Mucosa of stomach (tissue), 1 donor: Measurements from ENCODE around the gene IQSEC2.

Experiments
- H3K27me3 ChIP-seq: one replicate; pipeline ENCODE4 v1.7.0; 2013; ENCODE audit warnings: mild to moderate bottlenecking, low read length; ENCODE audit not compliant: control insufficient read depth, insufficient read depth
- H3K36me3 ChIP-seq: one replicate; pipeline ENCODE4 v1.7.0; 2013; ENCODE audit warnings: low read length; ENCODE audit not compliant: control insufficient read depth, insufficient read depth
- H3K4me1 ChIP-seq: one replicate; pipeline ENCODE4 v1.7.0; 2013; ENCODE audit warnings: mild to moderate bottlenecking, low read length; ENCODE audit not compliant: control insufficient read depth, insufficient read depth
- H3K4me3 ChIP-seq: one replicate; pipeline ENCODE4 v1.7.0; 2013; ENCODE audit warnings: low read length
- H3K9ac ChIP-seq: one replicate; pipeline ENCODE4 v1.7.0; 2013; ENCODE audit warnings: mild to moderate bottlenecking, low read length, moderate library complexity
- H3K9me3 ChIP-seq: one replicate; pipeline ENCODE4 v1.7.0; 2013; ENCODE audit warnings: mild to moderate bottlenecking, low read length, moderate library complexity; ENCODE audit not compliant: control insufficient read depth
- donor health status: Pancreatic carcinoma.

IQSEC2 gene

DNA sequence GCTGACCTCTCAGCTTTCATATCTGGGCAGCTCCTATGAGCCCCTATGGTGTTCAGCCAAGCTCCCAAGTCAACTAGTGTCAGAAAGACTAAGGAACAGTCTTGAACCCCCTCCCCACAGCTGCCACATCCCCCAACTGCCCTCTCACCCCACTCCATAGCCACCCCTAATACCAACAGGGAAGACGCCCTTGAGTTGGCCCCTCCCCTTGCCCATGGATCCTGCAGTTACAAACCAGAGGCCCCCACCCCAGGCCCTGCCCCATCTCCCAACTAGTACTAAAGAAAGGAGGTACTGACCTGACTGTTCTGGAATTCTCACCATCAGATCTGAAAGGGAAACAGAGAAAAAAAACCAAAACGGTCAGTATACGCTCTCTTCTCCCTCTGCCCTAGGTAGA, 10.2 kb upstream of the IQSEC2 start:
- no peaks in the 10 kb centered on the region for H3K27me3 ChIP-seq
- no peak overlapping the region for H3K4me3 ChIP-seq
- H3K9me3 ChIP-seq, result no peaks in the 10 kb centered on the region
- no peaks in the 10 kb centered on the region for H3K36me3 ChIP-seq
- peaks cover 11% of the 10 kb centered on the region for H3K4me1 ChIP-seq
- H3K9ac ChIP-seq, result no peak overlapping the region

DNA sequence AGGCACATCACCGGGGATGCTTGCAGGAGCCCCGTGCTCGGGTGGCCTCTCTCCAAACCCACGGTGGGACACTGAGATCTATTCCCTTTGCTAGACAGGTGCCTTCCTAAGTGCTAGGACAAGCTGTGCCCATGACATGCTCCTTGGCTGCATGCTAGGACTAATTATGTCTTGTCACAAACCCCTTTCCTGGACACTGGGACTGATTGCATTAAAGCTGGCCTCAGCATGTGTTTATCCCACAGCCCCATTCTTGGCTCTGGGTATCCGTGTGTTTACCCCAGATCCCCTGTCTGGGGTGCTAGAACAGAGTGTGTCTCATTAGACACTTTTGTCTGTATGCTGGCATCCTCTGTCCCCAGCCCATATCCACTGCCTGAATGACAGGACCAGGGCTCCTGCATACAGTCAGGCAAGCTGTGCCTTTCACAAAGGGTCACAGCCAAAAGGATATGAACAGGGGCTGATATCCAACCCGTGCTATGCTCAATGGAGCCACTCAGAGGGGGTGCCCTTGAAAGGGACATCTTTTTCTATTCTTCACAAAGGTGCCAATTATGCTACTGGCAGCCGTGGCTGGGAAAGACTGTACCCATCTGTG, 9.2 kb upstream of the IQSEC2 start:
- Histone ChIP-seq H3K4me3 (no peak overlapping the region), H3K9ac (no peak overlapping the region), H3K36me3 (no peaks in the 10 kb centered on the region), H3K27me3 (no peaks in the 10 kb centered on the region), H3K4me1 (peaks cover 11% of the 10 kb centered on the region), H3K9me3 (no peaks in the 10 kb centered on the region)

DNA sequence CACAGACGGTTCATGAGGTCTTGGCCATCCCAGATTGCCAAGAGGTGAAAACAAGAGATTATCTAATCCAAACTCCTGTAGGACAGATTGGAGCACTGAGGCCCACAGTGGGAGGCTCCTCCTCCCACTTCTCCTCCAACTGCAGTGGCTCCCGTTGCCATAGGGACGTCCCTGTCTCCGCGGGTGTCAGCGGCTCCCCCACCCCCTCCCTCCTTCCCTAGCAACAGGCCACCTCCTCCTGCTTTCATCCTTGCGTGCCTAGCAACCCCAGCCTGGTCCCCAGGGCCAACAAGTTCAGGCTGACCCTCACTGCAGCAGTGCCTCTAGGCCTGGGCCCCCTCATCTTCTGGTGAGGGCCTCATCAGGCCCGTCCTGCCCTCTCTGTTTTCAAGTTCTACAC, 6.8 kb upstream of the IQSEC2 start:
- Histone ChIP-seq H3K9ac (no peak overlapping the region), H3K4me1 (peaks cover 11% of the 10 kb centered on the region), H3K4me3 (no peak overlapping the region)

DNA sequence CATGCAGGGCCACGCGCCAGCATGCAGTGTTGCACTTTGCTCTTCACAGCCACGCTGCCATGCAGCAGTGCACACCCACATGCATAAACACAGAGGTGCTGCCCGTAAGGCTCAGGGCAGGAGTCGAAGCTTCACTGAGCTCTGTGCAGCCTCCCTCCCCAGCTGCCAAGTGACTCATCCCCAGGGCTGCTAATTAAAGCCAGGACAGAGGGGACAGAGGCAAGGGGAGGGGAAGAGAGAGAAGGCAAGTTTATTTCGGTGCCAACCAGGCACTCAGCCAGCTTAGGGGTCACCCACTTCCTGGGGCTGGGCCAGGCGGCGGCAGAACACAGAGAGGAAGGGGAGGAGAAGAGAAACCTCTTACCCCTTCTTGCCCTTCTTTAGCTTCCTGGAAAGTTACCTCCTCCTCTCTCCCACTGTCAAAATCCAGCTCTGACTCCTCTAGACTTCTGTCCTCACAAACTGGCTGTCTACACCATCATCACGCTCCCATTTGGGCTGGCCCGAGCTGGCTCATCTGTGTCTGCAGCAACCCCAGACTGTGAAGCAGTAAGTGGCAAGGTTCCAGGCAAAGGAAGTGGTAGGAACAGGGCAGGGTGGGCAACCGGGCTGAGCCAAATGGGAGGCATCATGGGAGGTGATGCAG, 6.2 kb upstream of the IQSEC2 start:
- Histone ChIP-seq H3K4me1 (peaks cover 11% of the 10 kb centered on the region), H3K36me3 (no peaks in the 10 kb centered on the region), H3K4me3 (no peak overlapping the region), H3K27me3 (no peaks in the 10 kb centered on the region), H3K9ac (no peak overlapping the region), H3K9me3 (no peaks in the 10 kb centered on the region)

More for the DNA sequence above, 6.8 kb upstream of the IQSEC2 start:
- no peaks in the 10 kb centered on the region for H3K9me3 ChIP-seq
- H3K27me3 ChIP-seq, result no peaks in the 10 kb centered on the region
- no peaks in the 10 kb centered on the region for H3K36me3 ChIP-seq

DNA sequence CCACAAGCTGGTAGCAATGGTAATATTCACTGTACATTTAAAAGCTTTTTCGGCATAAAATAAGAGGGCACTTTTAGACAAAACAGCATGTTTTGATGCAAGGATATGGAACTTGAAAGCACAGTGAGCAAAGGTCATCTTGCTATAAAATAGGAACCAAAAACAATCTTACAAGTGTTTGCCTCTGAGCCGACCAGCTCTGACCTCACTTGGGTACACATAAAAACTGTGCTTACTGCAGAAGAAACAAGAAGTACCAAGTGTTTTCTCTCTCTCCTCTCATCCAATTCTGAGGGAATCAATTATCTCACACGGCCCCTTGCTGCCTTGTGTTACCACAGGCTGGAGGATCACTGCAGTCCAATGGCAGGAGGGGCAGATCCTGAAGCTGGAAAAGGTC, 4.8 kb upstream of the IQSEC2 start:
- no peaks in the 10 kb centered on the region for H3K36me3 ChIP-seq
- H3K27me3 ChIP-seq, result no peaks in the 10 kb centered on the region
- H3K9ac ChIP-seq, result no peak overlapping the region
- peaks cover 21% of the 10 kb centered on the region for H3K4me1 ChIP-seq
- no peaks in the 10 kb centered on the region for H3K9me3 ChIP-seq
- H3K4me3 ChIP-seq, result no peak overlapping the region

DNA sequence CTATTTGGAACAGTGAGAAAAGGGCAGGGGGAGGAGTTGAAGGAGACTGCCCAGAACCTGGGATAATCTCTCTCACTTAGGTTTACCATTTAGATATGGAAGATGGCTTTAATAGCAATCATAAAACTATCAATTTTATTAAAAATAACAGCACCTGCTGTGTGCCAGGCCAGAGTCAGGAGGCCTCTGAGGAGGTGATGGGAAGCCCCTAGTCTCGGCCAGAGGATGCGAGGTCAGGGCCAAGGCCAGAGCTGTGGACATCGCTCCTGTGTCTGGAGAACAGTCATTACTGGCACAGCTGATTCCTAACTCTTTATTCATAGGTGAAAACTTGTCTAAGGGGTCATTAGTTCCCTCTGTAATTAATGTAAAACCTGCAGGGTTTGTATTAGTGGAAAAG, 4.2 kb upstream of the IQSEC2 start:
- no peak overlapping the region for H3K9ac ChIP-seq
- peaks cover 24% of the 10 kb centered on the region for H3K4me1 ChIP-seq
- H3K27me3 ChIP-seq, result no peaks in the 10 kb centered on the region

DNA sequence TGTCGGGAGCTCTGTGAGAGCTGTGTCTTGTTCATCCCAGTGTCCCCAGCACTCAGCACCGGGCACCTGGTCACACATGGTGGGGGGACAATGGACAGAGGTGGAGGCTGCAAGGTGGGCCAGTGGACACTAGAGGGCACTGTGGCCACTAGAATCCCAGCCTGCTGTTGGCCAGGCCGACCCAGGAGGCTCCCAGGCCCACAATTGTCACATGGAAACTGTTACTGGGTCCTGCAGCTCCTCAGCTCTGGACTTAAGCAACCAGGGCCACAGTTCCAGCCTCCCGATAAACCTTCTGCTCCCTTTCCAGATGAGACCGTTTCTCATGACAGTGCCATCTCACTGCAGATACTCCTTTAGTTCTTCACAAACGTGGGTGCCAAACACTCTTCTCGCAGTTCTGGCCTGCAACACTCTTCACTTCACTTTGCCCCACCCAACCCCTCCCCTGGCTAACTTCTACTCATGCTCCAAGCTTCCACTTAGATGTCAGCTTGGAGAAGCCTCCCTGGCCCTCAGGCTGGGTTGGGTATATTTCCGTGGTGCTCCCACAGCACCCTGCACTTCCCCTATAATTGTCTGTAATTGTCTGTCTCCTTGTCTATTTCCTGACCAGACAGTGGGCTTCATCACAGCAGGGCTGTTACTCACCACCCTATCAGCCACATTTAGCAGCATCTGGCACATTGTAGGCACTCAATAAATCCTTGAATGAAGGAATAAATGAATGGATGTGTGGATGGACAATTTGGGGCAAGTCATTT, 3.5 kb upstream of the IQSEC2 start:
- Histone ChIP-seq H3K27me3 (no peaks in the 10 kb centered on the region), H3K4me3 (no peak overlapping the region), H3K9me3 (no peaks in the 10 kb centered on the region), H3K9ac (no peak overlapping the region), H3K36me3 (no peaks in the 10 kb centered on the region), H3K4me1 (peaks cover 24% of the 10 kb centered on the region)

More for the DNA sequence above, 4.2 kb upstream of the IQSEC2 start:
- H3K9me3 ChIP-seq, result no peaks in the 10 kb centered on the region
- no peaks in the 10 kb centered on the region for H3K36me3 ChIP-seq
- no peak overlapping the region for H3K4me3 ChIP-seq

DNA sequence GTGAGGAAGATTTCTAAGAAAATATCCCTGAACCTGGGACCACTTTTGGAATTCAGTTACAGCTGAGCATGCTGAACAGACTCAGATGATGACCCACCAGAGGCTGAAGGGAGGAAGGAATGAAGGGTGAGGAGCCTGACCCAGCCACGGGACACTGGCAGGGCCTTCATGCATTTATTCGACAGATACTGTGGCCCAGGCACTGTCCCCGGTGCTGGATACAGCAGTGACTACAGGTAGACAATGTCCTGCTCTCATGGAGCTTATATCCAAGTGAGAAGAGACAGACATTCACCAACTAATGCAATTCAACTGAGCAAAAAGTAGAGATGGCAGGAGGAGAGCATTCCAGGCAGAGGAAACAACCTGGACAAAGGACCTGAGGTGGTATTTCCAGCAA, 2.2 kb upstream of the IQSEC2 start:
- no peaks in the 10 kb centered on the region for H3K27me3 ChIP-seq
- peaks cover 24% of the 10 kb centered on the region for H3K4me1 ChIP-seq
- no peaks in the 10 kb centered on the region for H3K9me3 ChIP-seq
- no peak overlapping the region for H3K4me3 ChIP-seq
- no peaks in the 10 kb centered on the region for H3K36me3 ChIP-seq
- H3K9ac ChIP-seq, result no peak overlapping the region

DNA sequence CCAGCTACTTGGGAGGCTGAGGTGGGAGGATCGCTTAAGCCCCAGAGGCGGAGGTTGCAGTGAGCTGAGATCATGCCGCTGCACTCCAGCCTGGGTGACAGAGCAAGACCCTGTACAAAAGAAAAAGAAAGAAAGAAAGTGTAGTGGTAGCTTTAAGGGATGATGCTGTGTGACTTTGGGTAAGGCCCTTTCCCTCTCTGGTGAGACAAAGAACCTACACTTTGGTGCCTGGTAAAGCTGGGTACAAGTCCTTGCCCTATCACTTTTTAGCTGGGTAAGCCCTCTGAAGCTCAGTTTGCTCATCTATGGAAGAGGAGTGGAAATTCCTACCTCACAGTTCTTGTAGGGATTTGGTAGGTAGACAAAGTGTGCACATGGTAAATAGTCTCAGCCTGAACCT, 1.7 kb upstream of the IQSEC2 start:
- no peaks in the 10 kb centered on the region for H3K27me3 ChIP-seq
- no peak overlapping the region for H3K4me3 ChIP-seq
- H3K4me1 ChIP-seq, result peaks cover 24% of the 10 kb centered on the region
- H3K9ac ChIP-seq, result no peak overlapping the region
- no peaks in the 10 kb centered on the region for H3K9me3 ChIP-seq
- no peaks in the 10 kb centered on the region for H3K36me3 ChIP-seq

DNA sequence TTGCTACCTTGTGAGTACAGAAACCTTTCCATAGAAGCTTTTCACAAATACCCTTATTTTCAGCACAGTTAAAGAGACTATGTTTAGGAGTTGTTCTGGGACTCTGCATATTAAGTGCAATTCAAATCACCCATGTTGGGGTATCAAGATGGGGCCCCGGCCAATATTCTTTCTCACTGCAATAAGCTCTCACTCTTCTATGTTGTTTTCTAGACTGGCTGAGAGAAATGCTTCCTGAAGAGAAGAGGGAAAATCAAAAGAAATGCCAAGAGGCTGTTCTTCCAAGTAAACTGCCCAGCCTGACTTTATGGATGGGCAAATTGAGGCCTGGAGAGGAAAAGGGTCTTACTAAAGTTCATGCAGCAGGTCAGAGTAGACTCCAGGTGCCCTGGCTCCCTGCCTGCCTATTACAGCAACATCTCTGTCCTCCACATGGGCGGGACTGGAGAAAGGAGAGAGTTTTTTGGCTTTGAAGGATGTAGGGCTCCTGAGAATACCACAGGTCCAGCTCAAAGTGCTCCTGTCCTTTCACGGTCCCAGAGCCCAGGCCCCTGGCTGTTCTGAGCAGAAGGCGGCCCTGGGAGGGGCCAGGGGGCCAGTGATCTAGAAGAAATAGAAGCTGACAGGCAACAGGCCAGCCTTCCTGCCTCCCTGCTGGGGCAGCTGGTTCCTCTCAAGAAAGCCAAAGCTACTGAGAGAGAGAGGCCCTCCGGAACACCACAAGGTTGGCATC, 745 bp upstream of the IQSEC2 start:
- no peak overlapping the region for H3K4me3 ChIP-seq
- no peaks in the 10 kb centered on the region for H3K9me3 ChIP-seq
- no peaks in the 10 kb centered on the region for H3K27me3 ChIP-seq
- no peak overlapping the region for H3K9ac ChIP-seq
- H3K36me3 ChIP-seq, result no peaks in the 10 kb centered on the region
- peaks cover 16% of the 10 kb centered on the region for H3K4me1 ChIP-seq

DNA sequence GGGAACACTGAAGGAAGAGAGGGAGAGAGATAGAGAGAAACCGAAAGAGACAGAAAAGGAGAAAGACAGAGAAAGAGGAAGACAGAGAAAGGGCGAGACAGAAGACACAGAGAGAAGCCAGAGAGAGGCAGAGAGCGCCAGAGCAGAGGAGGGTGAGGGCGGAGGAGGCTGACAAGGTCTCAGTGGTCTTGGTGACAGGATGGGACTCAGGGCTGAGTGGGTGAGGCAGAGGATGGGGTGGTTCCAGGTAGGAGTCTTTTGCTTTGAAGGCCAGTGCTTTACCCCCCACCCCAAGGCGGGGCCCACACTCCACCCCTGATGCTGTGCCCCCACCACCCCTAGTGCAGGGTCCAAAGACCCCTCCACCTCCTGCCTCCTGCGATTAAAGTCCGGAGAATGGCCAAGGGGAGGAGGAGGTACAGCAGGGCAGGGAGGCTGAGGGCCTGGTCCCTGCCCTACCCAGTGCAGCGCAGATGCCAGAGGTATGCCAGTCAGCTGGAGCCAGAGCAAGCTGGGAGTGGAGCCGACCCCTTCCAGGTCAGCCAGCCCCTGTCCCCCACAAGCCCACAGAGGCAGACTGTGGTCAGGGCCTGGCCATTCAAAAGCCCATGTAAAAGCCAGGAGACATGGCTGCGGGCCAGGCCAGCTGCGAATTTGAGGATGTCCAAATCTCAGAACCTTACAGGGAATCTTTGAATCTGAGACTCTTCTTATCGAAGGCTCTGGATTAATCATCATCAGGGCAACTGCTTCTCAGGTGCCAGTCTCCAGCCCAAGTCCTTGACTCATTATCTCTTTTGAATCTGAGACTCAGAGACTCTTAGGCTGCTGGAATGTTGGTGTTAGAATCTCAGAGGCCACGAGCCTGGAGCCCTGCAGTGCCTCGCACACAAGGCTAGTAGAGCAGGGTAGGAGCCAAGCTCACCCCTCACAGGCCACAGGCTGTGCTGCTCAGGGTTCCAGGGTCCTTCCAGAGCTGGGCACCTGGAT, 758 bp downstream of the IQSEC2 start:
- H3K4me1 ChIP-seq, result peaks cover 14% of the 10 kb centered on the region
- H3K36me3 ChIP-seq, result no peaks in the 10 kb centered on the region
- no peaks in the 10 kb centered on the region for H3K27me3 ChIP-seq
- H3K4me3 ChIP-seq, result peak overlapping the region; percentile 36
- no peaks in the 10 kb centered on the region for H3K9me3 ChIP-seq
- peak overlapping the region; percentile 76 for H3K9ac ChIP-seq
